ENCODE data around the gene SNAP25.

SNAP25 gene

DNA sequence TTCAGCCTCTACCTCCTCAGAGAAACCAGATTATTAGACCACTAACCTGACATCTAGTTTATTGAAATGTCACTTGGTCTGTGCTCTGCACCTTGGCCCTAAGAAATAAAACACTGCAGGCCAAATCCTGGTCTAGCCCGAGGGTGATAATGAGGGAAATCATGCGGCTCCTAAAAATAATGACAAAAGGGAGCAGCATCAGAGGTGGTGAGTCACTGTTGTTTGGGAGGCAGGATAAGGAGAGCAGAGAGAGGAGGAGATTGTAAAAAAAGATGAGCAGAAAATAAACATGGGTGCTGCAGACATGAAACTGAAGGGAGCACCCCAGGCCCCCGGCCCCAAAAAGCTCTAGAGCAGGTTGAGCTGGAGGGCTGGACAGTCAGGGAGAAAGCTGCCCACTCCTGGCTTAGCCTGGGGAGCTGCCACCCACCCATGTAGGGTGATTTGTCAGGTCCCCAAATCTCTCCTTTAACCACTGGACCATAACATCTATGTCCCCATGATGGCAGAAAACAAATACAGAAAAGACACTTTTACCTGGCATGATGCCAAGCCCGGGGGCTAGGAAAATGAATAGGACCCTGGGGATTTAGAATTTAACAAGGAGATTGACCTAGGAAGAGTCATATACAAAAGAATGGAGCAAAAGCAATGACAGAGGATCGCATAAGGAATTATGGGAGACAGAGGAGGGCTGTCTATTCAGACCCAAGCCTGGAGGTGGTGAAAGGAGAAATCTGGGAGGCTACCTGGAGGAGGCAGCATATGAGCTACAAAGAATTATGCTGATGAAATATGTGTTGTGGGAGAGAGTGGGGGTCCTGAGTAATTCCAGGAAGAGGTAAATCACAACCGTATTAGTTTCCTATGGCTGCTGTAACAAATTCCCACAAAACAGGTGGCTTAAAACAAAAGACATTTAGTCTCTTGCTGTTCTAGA lies 103.7 kb downstream of the SNAP25 start:
- TF ChIP-seq, protein P1, sequence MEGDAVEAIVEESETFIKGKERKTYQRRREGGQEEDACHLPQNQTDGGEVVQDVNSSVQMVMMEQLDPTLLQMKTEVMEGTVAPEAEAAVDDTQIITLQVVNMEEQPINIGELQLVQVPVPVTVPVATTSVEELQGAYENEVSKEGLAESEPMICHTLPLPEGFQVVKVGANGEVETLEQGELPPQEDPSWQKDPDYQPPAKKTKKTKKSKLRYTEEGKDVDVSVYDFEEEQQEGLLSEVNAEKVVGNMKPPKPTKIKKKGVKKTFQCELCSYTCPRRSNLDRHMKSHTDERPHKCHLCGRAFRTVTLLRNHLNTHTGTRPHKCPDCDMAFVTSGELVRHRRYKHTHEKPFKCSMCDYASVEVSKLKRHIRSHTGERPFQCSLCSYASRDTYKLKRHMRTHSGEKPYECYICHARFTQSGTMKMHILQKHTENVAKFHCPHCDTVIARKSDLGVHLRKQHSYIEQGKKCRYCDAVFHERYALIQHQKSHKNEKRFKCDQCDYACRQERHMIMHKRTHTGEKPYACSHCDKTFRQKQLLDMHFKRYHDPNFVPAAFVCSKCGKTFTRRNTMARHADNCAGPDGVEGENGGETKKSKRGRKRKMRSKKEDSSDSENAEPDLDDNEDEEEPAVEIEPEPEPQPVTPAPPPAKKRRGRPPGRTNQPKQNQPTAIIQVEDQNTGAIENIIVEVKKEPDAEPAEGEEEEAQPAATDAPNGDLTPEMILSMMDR (IDR thresholded peaks at IDR 0.05; ENCODE audit: low read depth, low read length) = no peak
- H3K4me3 ChIP-seq (ENCODE audit: low read depth, low read length) = no peak overlapping the region

DNA sequence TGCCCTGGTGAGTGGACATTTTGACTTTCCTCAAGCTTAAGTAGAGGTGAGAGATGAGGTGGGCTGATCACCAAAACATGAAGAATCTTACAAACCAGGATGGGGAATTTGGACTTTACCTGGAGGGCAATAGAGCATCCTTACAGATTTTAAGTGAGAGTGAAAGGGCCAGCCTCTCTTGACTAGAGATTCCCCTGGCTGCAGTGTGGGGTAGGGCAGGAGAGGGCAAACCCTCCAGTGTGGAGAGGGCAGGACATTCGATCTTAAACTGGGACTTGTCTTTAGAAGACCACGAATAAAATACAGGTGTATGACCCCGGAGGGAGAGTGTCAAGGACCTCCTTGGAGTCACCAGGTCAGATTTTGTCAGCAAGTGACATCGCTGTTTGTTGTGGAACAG lies 105.1 kb downstream of the SNAP25 start:
- TF ChIP-seq, protein P1 (IDR thresholded peaks at IDR 0.05; ENCODE audit: low read depth, low read length) = no peak
- H3K4me3 ChIP-seq (ENCODE audit: low read depth, low read length) = no peak overlapping the region

DNA sequence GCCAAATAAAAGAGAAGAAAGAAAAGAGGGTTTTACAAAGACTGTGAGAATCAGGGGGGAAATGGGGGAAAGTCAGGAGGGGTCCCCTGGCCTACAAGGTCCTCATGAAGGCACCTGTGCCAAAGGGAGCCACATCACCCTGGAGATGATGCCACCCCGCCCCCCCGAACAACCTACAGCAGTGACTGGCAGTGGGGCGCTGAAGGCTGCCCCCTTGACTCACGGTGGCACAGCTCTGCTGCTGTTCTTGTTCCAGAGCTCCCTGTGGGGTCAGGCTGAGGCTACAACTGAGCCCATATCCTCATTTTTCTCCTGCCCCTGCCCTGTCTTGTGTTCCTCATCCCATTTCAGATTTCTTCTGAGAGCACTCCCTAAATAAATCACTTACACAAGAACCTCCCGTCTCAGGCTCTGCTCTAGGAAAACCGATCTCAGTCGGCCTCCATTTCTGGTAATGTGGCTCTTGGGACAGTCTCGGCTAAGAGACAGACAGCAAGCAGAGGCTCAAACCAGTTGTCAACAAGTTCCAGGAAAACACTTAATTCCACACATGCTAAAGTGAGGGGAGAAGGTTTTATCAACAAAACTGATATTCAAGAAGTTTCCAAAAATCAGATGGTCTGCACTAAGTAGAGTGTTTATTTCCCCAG lies 105.7 kb downstream of the SNAP25 start:
- no peak overlapping the region for H3K4me3 ChIP-seq (ENCODE audit: low read depth, low read length)
- TF ChIP-seq, protein P1 (IDR thresholded peaks at IDR 0.05; ENCODE audit: low read depth, low read length) = no peak

DNA sequence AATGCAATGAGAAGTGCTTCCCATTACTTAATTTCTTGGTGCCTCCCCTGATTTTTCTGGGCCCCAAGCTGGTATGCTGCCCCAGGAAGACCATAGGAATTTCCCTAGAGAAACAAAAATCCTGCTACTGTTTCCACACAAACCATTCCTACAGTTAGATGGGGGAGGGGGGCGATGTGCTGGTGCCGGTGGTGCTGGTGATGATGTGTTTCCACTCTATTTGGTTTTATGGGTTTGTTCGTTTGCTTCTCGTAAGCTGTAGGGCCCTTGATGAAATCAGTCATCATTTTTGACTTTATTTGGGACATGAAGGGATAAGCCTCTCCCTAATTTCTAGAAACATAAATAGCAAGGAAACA lies 110.2 kb downstream of the SNAP25 start:
- H3K4me3 ChIP-seq (ENCODE audit: low read depth, low read length) = no peak overlapping the region
- TF ChIP-seq, protein P1 (IDR thresholded peaks at IDR 0.05; ENCODE audit: low read depth, low read length) = no peak

DNA sequence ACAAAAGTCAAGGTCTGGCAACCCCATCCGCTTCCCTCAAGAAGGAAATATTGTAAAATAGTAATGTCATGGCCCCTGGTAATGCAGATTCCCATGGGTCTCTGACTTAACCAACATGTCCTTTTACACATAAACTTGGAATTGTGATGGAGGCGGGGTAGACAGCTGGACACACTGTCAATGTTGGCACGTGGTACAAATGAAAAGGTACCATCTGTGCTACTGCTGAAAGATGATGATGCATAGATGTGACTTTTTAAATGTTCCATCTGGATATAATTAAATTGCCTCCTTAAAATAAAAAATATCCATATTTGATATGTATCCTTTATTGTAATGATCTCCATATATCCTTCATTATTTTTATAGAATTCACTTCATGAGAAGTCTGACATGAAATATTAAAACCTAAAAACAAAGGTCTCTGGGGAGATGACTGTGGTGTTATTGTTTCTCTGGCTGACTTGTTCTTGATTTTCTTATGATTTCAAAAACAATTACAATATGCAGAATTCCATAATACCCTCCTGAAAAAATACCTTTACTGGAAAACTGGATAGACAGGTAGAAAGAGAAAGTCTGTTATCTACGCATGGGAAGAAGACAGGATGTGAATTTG lies 110.9 kb downstream of the SNAP25 start:
- TF ChIP-seq, protein P1 (IDR thresholded peaks at IDR 0.05; ENCODE audit: low read depth, low read length) = no peak
- no peak overlapping the region for H3K4me3 ChIP-seq (ENCODE audit: low read depth, low read length)

DNA sequence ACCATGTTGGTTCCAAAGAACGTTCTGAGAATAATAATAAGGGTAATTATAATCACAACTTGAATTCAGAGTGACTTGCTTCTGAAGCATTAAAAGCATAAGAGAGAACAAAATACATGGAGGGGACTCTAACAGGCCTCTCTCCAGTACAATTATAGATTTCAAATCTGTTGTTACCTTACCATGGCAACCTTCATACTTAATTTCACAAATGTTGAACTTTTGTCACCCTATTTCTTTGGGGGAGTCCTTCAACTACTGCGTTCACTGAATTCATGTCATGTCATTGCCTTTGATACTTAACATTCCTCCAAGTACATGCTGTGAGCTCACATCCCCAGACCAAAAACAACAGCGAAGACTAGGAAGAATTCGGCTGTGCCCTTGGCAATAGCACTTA lies 111.4 kb downstream of the SNAP25 start:
- TF ChIP-seq, protein P1 (IDR thresholded peaks at IDR 0.05; ENCODE audit: low read depth, low read length) = no peak
- no peak overlapping the region for H3K4me3 ChIP-seq (ENCODE audit: low read depth, low read length)

All from WI38 (cell line).